Vagina (tissue), 2 donors: ENCODE measurements around the gene SHLD3. TPM values are rescaled to one million over a fixed set of nuclear protein-coding genes. Genes with fewer than 3 reads are reported as not detected.
"Not testable (repeated sequence)": the region's sequence is repeated elsewhere in the genome, so short reads cannot be mapped to it uniquely, and the experiment has no call there.

Source experiments
- DNase-seq, 2 donors: peaks; one replicate each; pipeline ENCODE4 v3.0.0-alpha.2; 2017; ENCODE audit errors: extremely low spot score in 2 of 2
- H3K27ac ChIP-seq: fragments of 200-600 bp; sonication (generic); one replicate; pipeline ENCODE4 v1.5.1; 2019
- H3K27me3 ChIP-seq: fragments of 200-600 bp; sonication (generic); one replicate; pipeline ENCODE4 v1.5.1; 2019
- H3K36me3 ChIP-seq, 2 donors: fragments of 200-600 bp; sonication (generic); one replicate each; pipeline ENCODE4 v1.5.1; 2017 to 2019
- H3K4me1 ChIP-seq: fragments of 200-600 bp; sonication (generic); one replicate; pipeline ENCODE4 v1.5.1; 2019
- H3K4me3 ChIP-seq, 2 donors: fragments of 200-600 bp; sonication (generic); 1 replicate in 1 of 2; 2 replicates in 1 of 2; pipeline ENCODE4 v1.5.1; 2016 to 2019
- H3K9me3 ChIP-seq: fragments of 200-600 bp; sonication (generic); one replicate; pipeline ENCODE4 v1.5.1; 2019
- CTCF ChIP-seq, 3 experiments: fragments of 450-650 bp in 2 of 3; fragments of 200-600 bp in 1 of 3; sonication (generic) in 1 of 3; IDR thresholded peaks; one replicate each; pipeline ENCODE4 v1.5.1; 2017 to 2019; ENCODE audit warnings: antibody characterized with exemption in 3 of 3, mild to moderate bottlenecking in 2 of 3, moderate library complexity in 2 of 3
- POLR2A ChIP-seq, 2 donors: fragments of 450-650 bp; IDR thresholded peaks; one replicate each; pipeline ENCODE4 v1.6.1; 2017; ENCODE audit warnings: antibody characterized with exemption in 2 of 2, mild to moderate bottlenecking in 2 of 2, moderate library complexity in 2 of 2
- POLR2AphosphoS5 ChIP-seq, 2 donors: sonication (generic); formaldehyde crosslinking; IDR thresholded peaks; one replicate each; pipeline ENCODE4 v1.9.0; 2017; ENCODE audit warnings: antibody characterized with exemption in 2 of 2, mild to moderate bottlenecking in 2 of 2, low read depth in 1 of 2; ENCODE audit not compliant: insufficient read depth in 1 of 2
- intact Hi-C: fragments of 100-400 bp; cut with DNase I; formaldehyde crosslinking; loops from one replicate; pipeline ENCODE4 v1.15.1; 2023
- total RNA-seq: library from RNA; depleted of rRNA; stranded (reverse); fragments of >200 nt; gene quantifications from one replicate; pipeline ENCODE4 v1.2.3, GENCODE V29; 2016

The SHLD3 gene, protein sequence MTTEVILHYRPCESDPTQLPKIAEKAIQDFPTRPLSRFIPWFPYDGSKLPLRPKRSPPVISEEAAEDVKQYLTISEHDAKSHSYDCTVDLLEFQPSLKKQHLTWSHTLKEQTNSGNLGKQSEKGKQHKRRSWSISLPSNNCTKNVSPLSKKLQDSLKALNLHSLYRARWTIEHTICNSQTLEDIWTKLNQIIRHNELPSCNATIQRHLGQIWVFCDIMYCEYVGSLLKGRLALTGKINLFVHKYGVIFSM
- total RNA-seq = 2.0 TPM

DNA sequence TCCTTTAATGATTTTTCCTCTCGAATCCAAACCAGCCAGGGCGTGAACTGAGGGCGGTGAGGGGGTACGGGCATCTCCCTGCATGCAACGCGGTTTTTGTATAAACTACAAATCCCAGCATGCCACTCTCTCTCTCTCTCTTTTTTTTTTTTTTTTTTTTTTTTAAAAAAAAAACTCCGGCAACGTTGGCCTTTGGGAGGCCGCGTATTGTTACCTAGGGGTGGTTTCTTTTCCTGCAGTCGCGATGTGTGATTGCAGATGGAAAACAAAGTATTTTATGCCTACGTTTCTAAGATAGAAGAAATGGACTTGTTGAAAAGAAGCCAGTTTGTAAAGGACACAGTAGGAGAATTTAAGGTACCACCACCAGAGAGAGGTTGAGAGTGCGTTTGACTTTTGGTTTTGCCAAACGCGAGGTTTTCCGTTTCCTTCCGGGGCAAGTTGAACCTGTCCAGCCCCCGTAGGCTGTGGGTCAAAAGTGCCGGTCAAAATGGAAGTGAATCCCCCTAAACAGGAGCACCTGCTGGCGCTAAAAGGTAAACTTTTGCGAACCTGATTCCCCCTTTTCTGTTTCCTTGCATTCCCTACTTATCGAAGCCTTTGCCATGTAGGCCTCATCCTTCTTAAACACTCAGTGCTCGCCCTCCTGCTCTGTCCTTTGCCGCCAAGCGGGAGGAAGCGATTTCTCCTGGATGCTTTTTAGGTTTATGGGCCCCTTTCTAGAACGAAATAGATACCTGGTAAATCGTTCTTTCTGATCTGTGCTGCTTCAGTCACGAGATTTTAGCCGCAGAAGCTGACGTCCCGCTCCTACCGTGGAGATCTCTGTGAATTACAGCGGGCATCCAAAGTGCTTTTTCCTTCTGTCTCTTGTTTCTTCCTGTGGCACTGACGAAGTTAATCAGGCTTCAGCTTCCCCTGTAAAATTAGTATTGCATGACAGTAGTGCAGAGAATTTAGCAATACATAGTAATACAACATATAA lies at the start of gene SHLD3, which contains the start of gene TRAPPC13:
Gene SHLD3, plus strand, starts transcription at position 457 of the 985 bp plus-strand sequence. CDS start 4,561 bp downstream, outside the sequence.
Gene TRAPPC13, plus strand, starts transcription at position 457 of the 985 bp plus-strand sequence. Its CDS starts 34 bp downstream, at position 491.
- peak within 1 kb of the TSS; percentile 70 for H3K27ac ChIP-seq
- no peaks in the 10 kb centered on the region for H3K9me3 ChIP-seq
- no peaks in the 10 kb centered on the region for H3K27me3 ChIP-seq
- H3K36me3 ChIP-seq = peaks cover 0 to 7% of the 10 kb centered on the region in 2 donors
- peak in 1 of 2 donors; percentile 84 for TF ChIP-seq POLR2AphosphoS5 (IDR thresholded peaks at IDR 0.05; ENCODE audit: insufficient read depth in 1 of 2, low read depth in 1 of 2)
- TF ChIP-seq POLR2A (IDR thresholded peaks at IDR 0.05) = no peak
- no peak for TF ChIP-seq CTCF (IDR thresholded peaks at IDR 0.05)
- peak within 1 kb of the TSS; percentile 64 to 70 for H3K4me3 ChIP-seq
- intact Hi-C loops = no loop called here
- peaks cover 35% of the 10 kb centered on the region for H3K4me1 ChIP-seq
- peak in 1 of 2 donors; percentile 91 for DNase-seq

- H3K4me1 ChIP-seq = no peaks in the 10 kb centered on the region
- H3K27ac ChIP-seq = no peak overlapping the region
- no peak overlapping the region for H3K4me3 ChIP-seq
- no peaks in the 10 kb centered on the region for H3K27me3 ChIP-seq
- H3K36me3 ChIP-seq = peaks cover 0 to 43% of the 10 kb centered on the region in 2 donors
- no peak for TF ChIP-seq CTCF (IDR thresholded peaks at IDR 0.05)
- TF ChIP-seq POLR2A (IDR thresholded peaks at IDR 0.05) = no peak
- TF ChIP-seq POLR2AphosphoS5 (IDR thresholded peaks at IDR 0.05; ENCODE audit: insufficient read depth in 1 of 2, low read depth in 1 of 2) = no peak
- intact Hi-C loops = no loop called here
- DNase-seq = no peak
- no peaks in the 10 kb centered on the region for H3K9me3 ChIP-seq
Measured at GRCh38 chr5:65577141-65577540, 47.7 kb upstream of the SHLD3 start.

DNA sequence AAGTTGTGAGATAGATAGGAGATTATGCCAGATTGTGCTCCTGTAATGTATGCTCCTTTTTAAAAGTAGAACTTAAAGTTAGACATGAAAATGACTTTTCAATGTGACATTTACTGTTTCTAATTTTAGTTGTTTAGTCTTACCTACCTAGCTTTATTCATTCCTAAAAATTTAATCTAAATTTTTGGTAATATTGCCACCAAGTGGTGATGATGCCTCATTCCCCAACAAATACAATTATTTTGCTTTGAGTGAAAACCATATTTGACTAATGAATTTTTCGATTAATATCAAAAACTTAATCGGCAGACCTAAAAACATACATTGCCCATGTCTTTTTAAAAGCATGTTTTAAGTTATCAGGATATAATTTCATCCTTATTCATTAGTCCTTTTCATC lies 36.1 kb upstream of the SHLD3 start:
- DNase-seq = no peak
- no peak for TF ChIP-seq CTCF (IDR thresholded peaks at IDR 0.05)
- no peak for TF ChIP-seq POLR2A (IDR thresholded peaks at IDR 0.05)
- TF ChIP-seq POLR2AphosphoS5 (IDR thresholded peaks at IDR 0.05; ENCODE audit: insufficient read depth in 1 of 2, low read depth in 1 of 2) = no peak
- Histone ChIP-seq H3K4me1 (no peaks in the 10 kb centered on the region), H3K4me3 (no peak overlapping the region), H3K36me3 (peaks cover 0 to 65% of the 10 kb centered on the region in 2 donors), H3K27ac (no peak overlapping the region), H3K27me3 (no peaks in the 10 kb centered on the region), H3K9me3 (no peaks in the 10 kb centered on the region)
- intact Hi-C loops = no loop called here

DNA sequence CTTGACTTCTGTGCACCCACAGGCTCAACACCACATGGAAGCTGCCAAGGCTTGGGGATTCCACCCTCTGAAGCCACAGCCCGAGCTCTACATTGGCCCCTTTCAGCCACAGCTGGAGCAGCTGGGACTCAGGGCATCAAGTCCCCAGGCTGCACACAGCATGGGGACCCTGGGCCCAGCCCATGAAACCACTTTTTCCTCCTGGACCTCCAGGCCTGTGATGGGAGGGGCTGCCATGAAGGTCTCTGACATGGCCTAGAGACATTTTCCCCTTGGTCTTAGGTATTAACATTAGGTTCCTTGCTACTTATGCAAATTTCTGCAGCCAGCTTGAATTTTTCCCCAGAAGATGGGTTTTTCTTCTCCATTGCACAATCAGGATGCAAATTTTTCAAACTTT lies 23.1 kb upstream of the SHLD3 start:
- H3K27me3 ChIP-seq, intact Hi-C loops, DNase-seq, H3K9me3 ChIP-seq, H3K27ac ChIP-seq, H3K4me3 ChIP-seq, H3K4me1 ChIP-seq: not testable (repeated sequence)
- peaks cover 0 to 70% of the 10 kb centered on the region in 2 donors for H3K36me3 ChIP-seq

DNA sequence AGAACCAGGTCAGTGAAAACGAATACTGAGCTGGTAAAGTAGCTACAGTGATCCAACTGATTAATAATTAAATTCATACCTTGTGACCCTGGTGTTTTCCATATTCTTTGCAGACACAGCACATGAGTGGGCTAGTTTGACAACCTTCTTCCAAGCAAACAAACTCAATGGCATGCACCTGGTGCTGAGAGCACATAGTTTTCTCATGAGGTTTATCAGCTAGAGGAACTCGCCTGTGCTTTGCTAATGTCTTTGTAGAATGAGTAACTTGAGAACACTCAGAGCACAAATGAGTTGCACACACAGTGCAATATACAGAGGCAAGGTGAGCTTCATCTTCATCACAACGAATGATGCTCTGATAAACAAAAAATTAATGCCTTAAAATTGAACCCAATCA lies 13.3 kb upstream of the SHLD3 start:
- no peaks in the 10 kb centered on the region for H3K27me3 ChIP-seq
- no peak overlapping the region for H3K4me3 ChIP-seq
- no peak for DNase-seq
- intact Hi-C loops = no loop called here
- H3K27ac ChIP-seq = no peak overlapping the region
- H3K9me3 ChIP-seq = no peaks in the 10 kb centered on the region
- no peaks in the 10 kb centered on the region for H3K4me1 ChIP-seq
- peaks cover 0 to 62% of the 10 kb centered on the region in 2 donors for H3K36me3 ChIP-seq
- TF ChIP-seq POLR2AphosphoS5 (IDR thresholded peaks at IDR 0.05; ENCODE audit: insufficient read depth in 1 of 2, low read depth in 1 of 2) = no peak
- TF ChIP-seq CTCF (IDR thresholded peaks at IDR 0.05) = no peak
- TF ChIP-seq POLR2A (IDR thresholded peaks at IDR 0.05) = no peak
